G401.6 (cell line): ENCODE results near the gene TEPSIN.

Experiments used
- FAIRE-seq: peaks from 2 replicates; lab custom pipeline; 2012; peaks lifted over from hg19 to GRCh38; lab: Jason Lieb, UNC

TEPSIN gene

GRCh38 chr17:81249223-81250040 lies 10.6 kb upstream of the TEPSIN start:
- FAIRE-seq, result no peak

DNA sequence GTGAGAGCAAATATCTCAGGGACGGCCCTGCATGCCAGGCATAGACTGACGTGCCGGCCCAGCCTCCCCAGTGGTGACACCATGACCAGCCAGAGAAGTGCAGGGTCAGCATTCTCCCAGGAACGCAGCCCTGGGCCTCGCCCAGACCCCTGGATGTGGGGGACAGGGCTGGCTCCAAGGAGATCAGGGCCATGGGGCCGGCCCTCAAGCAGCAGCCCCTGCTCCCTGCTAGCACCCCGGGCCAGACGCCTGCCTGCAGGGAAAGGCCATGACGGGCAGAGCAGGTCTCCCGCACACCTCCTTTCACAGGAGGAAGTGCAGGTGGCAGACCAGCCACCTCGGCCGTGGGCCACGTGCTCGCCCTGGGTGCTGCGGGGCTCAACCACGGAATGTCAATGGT lies 9.8 kb upstream of the TEPSIN start:
- no peak for FAIRE-seq

- no peak for FAIRE-seq
Measured at GRCh38 chr17:81247339-81247990, 8.6 kb upstream of the TEPSIN start.

DNA sequence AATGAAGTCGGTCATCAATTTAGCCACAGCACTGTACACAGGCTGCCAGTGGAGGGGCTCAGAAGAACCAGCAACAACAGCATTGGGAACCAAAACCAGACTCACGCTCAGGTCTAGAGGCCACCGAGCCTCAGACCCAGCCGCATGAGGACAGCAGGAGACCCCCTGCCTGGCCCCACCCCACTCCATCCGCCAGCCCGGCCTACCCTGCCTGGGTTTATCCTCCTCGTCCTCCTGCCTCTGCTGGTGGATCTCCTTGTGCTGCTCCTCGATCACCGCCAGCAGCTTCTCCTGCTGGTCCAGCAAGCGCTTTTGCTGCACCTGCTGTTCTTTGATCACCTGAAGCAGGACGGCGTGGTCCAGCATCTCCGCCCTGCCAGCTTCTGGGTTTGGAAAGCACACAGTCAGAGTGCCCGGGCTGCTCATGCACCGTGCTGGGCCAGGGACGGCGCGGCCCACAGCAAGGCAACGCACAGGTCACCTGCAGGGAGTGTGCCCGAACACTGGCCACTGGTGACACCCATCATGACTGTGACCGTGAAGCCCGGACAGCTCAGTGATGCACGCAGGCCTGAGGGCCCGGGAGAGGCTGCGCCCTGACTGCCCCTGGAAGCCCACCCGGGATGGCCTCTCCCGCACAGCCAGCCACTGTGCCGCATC lies 8.0 kb upstream of the TEPSIN start:
- FAIRE-seq, result no peak

GRCh38 chr17:81246343-81246670 lies 7.5 kb upstream of the TEPSIN start:
- no peak for FAIRE-seq

DNA sequence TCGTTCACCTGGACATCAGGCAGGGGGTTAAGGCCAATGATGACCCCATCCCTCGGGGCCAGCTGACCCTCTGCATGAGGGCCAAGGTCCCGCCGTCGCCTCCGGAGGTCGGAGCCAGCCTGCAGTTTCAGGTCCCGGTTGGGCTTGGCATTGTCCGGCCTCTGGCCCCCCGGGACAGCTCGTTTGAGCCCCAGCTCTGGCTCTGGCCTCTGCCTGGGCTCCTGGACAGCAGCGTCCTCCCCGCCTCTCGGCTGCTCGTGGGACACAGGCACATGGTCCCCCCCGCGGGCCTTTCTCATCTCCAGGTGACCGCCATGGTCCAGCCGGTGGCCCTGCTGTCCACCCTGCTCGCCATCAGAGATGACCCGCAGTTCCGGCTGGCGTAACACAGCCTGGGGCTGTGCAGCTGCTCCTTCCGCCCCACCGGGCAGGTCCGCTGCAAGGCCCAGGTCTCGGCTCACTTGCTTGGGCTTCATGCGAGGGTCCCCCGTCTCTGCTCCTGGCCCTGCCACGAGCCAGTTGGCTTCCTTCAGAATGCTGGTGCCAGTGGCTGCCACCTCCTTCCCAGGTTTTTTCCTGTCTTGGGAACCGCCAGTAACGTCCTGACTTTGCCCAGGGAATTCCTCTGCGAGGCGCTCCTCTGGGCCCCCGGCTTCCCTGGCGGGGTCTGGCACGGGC lies 6.9 kb upstream of the TEPSIN start:
- no peak for FAIRE-seq

DNA sequence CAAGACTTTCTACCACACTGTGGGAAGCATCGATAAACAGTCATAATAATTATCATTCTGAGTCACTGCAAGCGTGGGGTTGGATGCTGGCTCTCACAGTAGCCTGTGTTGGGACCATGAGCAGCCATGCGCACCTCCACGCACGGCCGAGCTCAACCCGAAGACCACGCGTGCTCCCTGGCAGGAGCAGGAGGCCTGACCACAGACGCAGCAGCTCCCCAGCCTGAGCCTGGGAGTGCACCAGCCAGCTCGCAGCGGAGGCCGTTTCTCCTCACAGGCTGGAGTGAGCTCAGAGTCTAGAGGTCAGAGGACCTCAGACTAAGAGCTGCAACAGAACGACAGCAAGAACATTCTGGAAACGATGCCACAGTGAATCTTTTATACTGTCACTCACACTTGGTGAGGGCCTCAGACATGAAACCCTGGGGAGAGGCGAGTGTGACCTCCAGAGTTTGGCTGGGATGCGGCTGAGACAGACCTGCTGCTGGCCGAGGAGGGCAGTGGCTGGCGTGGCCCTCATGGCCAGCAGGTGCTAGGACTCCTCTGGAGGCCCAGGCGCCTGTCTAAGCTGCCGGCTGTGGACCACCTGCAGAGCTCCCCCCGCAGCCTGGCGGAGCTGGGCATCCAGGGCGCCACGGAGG lies 6.3 kb upstream of the TEPSIN start:
- FAIRE-seq, result no peak

- no peak for FAIRE-seq
Measured at GRCh38 chr17:81244358-81245023, 5.6 kb upstream of the TEPSIN start.

GRCh38 chr17:81243333-81243664 lies 4.4 kb upstream of the TEPSIN start:
- FAIRE-seq, result no peak

GRCh38 chr17:81242421-81243332 lies 3.8 kb upstream of the TEPSIN start:
- FAIRE-seq, result no peak

DNA sequence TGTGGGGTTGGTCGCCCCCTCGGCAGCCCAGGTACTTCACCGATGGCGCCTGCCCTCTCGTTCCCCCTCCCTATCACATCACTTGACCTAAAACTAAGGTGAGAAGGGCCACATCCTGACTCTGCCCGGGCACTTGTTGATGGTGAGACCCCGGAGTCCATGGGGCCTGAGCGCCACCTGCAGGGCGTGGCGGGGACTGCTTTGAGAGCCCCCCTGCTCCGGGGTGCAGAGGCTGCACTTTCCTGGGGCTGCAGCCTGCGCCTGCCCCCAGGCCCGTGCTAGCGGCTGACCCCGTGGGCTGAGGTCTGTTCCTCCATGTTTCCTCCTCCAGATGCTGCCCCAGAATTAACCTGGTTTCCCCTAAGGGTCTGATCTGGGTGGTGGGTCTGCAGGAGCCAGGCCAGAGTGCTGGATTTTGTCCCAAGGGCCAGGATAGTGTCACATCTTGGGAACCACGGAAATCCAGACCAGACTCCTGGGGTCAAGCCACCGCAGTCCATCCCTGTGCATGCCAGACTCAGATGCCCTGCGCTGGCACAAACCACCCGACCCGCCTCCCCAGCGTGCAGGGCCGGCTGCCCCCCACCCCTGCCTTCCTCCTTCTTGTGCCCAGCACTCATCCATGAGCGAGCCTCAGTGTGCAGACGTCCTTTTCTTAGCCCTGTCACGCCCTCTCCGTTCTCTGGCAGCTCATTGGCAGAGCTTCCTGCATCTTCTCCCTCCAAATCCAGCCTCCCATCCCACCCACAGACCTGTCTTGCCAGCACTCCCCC lies 3.0 kb upstream of the TEPSIN start:
- no peak for FAIRE-seq

DNA sequence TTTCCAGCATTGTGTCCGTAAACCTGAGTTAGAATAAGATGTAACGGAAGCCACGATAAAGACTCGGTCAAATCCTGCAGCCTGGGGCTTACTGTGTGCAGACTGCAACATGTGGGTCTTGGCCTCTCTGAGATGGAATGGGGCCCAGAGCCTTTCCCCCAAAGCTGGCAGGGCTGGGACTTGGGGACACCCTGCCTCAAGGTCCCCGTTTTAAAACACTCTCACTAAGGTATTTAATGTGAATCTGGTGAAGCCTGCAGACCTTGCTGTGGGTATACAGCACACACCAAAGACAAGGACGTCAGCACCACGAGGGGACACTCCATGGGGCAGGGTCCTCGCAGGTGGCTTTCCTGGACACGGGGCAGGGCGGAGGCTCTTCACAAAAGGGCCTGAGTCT lies 2.3 kb upstream of the TEPSIN start:
- FAIRE-seq, result no peak

GRCh38 chr17:81240761-81241160 lies 1.9 kb upstream of the TEPSIN start:
- FAIRE-seq, result no peak

DNA sequence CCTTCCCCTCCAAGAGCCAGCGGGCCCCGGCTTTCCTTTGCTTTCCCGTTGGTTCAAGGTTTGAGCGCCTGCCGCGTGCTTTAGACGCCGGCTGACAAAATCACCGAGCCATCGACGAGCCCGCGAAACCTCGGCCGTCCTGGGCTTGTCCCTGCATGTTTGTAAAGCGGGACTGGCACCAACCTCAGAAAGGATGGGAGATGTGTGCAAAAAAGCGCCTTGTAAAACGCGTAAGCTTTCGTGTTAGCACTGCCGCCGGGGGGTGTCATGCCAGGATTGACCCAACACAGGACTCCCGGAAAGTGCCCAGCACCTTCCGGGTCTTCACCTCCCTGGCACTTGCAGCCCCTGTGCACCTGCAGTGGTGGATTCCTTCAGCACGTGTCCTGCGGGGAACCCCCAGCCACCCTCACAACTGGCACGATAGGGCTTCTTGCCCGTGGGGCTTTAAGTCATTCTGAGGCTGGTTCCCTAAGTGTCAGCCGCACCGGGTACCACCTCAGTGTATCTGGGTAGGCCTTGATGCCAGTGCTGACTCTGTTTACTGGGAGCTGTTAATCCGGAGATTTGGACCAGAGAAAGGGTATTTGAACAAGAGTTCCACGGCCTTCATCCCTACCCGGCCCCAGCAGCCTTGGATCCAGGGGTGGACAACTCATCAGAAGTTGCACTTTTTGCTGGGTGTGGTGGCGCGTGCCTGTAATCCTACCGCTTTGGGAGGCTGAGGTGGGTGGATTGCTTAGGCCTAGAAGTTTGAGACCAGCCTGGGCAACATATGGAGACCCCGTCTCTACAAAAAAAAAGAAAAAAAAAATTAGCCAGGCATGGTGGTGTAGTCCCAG lies 1.1 kb upstream of the TEPSIN start:
- FAIRE-seq, result no peak

DNA sequence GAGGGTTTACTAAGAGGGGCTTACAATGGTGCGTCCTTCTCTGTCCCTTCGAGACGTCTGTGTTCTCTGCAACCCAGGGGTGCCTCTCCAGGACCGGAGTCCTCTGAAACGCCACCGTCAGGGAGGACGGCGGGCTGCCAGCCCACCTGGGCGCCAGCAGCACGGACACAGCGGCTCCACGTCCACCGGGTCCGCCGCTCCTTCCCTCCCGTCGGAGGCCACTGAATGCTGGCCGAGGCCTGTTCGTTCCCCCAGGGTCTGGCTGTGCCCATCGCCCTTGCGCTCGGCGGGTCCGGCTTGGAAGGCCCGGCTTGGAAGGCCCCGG lies 403 bp downstream of the TEPSIN start:
- no peak for FAIRE-seq

DNA sequence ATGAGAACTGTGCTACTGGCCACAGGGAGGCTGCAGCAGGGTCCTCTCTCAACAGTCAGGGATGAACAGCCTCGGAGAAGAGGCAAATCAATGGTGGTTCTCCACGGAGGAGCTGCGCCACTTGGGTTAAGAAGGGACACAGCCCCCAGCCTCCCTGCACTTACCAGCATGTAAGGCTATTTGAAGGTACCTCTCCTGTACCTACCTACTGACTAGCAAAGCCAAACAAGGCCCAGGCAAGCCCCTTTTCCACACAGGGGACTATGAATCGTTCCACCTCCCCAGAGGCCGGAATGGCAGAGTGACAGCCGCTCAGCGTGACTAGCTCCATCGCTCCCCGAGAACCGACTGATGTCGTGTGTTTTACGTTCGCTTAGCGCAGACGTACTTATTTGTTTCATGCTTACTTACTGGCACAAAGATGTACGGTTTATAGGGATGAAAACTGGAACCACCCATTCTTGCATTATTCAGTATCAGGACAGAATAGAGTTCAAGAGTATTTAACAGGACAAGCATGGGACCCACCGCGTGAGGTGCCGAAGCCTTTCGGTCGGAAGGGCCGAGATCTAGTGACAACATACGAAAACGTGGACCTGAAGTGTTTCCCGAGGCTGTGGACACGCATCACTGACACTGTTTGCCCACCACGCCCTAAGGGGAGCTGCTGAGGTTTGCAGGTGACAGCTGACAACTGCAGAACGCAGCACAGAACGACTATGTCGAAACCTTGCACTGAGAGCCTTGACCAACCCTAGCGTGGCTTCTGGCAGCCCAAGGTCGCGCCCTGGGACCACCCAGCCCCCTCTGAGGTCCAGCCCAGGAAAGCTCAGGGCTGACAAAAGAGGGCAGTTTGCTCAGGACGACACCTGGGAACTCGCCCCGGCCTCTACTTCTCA lies 1.0 kb downstream of the TEPSIN start:
- FAIRE-seq, result no peak

DNA sequence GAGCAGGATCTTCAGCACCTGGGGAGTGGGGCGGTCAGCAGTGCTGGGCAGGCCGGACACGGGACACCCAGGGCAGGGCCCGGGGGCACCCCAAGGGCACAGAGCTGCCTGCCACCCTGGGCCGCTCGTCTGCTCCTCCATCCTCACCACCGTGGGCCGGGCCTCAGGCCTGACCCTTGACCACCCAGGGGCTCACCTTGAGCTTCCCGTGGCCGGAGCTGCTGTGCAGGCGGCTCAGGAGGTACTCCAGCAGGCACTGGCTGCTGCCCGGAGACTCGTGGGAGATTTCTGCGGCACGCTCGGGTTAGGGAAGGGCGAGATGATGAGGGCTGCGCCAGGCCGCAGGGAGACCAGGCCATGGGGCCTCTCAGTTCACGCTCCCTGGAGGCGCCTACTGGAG lies 2.1 kb downstream of the TEPSIN start:
- no peak for FAIRE-seq
